ENCODE data around the gene TNRC6C.

Gene TNRC6C

DNA sequence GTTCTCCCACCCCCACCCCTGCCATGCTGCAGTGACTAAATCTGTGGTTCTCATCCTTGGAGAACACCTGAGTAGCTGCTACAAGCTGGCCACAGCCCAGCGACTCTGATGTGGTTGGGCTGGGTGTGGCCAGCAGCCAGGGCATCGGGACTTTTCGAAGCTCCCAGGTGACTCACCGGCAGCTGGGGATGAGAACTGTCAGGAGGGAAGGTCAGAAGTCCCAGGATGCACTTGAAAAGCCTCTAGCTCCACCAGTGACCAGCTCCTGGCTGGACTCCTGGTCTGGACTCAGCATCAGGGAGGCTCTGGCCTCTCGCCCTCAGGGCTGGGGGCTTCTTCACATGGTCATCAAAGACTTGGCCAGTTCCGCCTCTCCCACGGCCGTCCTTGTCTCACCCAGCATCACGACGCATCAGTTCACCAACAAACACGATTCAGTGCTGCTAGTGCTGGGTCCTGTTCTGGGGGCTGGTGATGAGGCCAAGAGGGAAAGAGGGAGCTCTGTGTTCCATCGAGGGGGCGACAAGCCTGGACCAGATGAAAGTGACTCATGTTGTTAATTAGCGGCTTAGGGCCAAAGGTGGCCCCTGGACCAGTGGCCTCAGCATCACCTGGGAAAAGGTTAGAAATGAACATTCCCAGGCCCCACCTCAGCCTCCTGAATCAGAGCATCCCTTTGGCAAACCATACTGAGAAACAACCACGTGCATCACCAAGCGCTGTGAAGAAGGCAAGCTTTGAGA lies 183.8 kb downstream of the TNRC6C start:
- H3K4ac ChIP-seq (ENCODE audit: low read length): no peak overlapping the region
- H3K4me1 ChIP-seq (ENCODE audit: control insufficient read depth in 2 of 2, insufficient read depth in 1 of 2, low read depth in 1 of 2, low read length in 2 of 2): peaks cover 3 to 6% of the 10 kb centered on the region in 2 donors
- no peak overlapping the region for H3K14ac ChIP-seq (ENCODE audit: low read length)
- H2BK12ac ChIP-seq (ENCODE audit: low read length): peak overlapping the region; percentile 2
- H3K36me3 ChIP-seq (replicated peaks in 1 of 2; ENCODE audit: control insufficient read depth in 2 of 2, insufficient read depth in 2 of 2, low read length in 2 of 2): no peaks in the 10 kb centered on the region
- H3K23ac ChIP-seq (ENCODE audit: low read depth, low read length, poor library complexity): no peak overlapping the region
- no peak for DNase-seq (ENCODE audit: low spot score)
- H2BK120ac ChIP-seq (ENCODE audit: low read depth, low read length): no peak overlapping the region
- H3K4me3 ChIP-seq (ENCODE audit: low read length in 2 of 2): no peak overlapping the region
- no CpG with 5 or more reads among the region's 16 CpGs for WGBS, 2 donors (ENCODE audit: extremely low coverage in 2 of 2, insufficient read length in 2 of 2, insufficient replicate concordance in 1 of 2)
- H3K4me2 ChIP-seq (ENCODE audit: insufficient read depth, low read length, poor library complexity, severe bottlenecking): no peak overlapping the region
- peaks cover 2% of the 10 kb centered on the region for H3K79me1 ChIP-seq (ENCODE audit: low read depth, low read length)
- peaks cover 0 to 42% (median 3%) of the 10 kb centered on the region in 3 experiments for H3K27me3 ChIP-seq (ENCODE audit: control insufficient read depth in 3 of 3, insufficient read depth in 3 of 3, low read depth in 1 of 3, low read length in 3 of 3)
- peak overlapping the region; percentile 19 for H3K18ac ChIP-seq (ENCODE audit: low read length)
- no peak overlapping the region for H3K9ac ChIP-seq (ENCODE audit: low read depth, low read length, poor library complexity)
- no peak overlapping the region for H4K8ac ChIP-seq (ENCODE audit: low read depth, low read length)
- H2AFZ ChIP-seq (ENCODE audit: low read length): no peak overlapping the region
- H3K27ac ChIP-seq (replicated peaks; ENCODE audit: low read length): no peak overlapping the region
- peak overlapping the region; percentile 81 for H2BK15ac ChIP-seq (ENCODE audit: low read length)
- peaks cover 0 to 2% of the 10 kb centered on the region in 2 donors for H3K9me3 ChIP-seq (replicated peaks in 1 of 2; ENCODE audit: control insufficient read depth in 2 of 2, insufficient read depth in 1 of 2, low read depth in 1 of 2, low read length in 2 of 2)
- no peak overlapping the region for H2BK5ac ChIP-seq (ENCODE audit: low read length)
- no peak overlapping the region for H4K91ac ChIP-seq (ENCODE audit: low read depth, low read length, poor library complexity)
- peak overlapping the region; percentile 92 for H2AK5ac ChIP-seq (ENCODE audit: low read depth, low read length)

DNA sequence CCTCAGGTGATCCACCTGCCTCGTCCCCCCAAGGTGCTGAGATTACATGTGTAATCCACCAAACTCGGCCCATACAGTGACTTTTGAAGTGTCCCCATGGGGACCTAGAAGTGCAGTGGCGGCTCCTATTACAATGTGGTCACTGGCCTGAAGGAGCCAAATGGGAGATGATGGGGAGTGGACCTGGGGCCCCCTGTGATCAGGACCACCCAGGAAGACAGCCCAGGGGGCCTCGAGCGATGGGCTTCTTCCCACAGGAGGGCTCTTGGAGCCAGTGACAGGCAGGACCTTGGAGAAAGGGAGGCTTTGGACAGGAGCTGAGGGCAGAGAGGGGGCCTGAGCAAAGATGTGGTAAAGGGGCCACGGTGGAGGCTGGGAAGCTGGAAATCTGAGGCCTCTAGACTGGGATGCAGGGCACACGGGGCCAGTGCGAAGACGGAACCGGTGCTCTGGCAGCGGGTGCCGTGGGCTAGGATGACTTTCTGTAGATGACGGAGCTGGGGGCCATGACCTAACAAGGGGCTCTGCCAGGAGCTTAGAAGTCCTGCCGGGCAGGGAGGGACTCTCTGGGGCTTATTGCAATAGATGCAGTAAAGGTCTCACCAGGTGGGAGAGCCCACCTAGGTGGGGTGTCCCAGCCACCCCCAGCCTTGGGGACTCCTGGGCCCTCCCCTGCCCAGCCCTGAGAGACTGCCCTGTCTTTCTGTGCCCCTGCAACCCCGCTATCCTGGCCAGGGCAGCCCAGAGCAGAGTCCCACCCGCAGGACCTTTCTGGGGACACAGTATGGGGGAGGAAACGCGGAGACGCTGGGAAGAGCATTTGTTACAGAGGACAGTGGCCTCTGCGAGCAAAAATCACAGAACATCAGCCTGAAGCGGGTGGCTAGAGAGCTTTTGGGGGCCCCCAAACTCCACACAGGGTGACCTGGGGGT lies 185.0 kb downstream of the TNRC6C start:
- no CpG with 5 or more reads among the region's 21 CpGs for WGBS, 2 donors (ENCODE audit: extremely low coverage in 2 of 2, insufficient read length in 2 of 2, insufficient replicate concordance in 1 of 2)
- no peak overlapping the region for H2AK5ac ChIP-seq (ENCODE audit: low read depth, low read length)
- H3K79me1 ChIP-seq (ENCODE audit: low read depth, low read length): peaks cover 2% of the 10 kb centered on the region
- no peak overlapping the region for H2BK5ac ChIP-seq (ENCODE audit: low read length)
- H2AFZ ChIP-seq (ENCODE audit: low read length): no peak overlapping the region
- no peak overlapping the region for H2BK120ac ChIP-seq (ENCODE audit: low read depth, low read length)
- peaks cover 3 to 6% of the 10 kb centered on the region in 2 donors for H3K4me1 ChIP-seq (ENCODE audit: control insufficient read depth in 2 of 2, insufficient read depth in 1 of 2, low read depth in 1 of 2, low read length in 2 of 2)
- no peak overlapping the region for H2BK12ac ChIP-seq (ENCODE audit: low read length)
- no peak overlapping the region for H3K4ac ChIP-seq (ENCODE audit: low read length)
- no peak overlapping the region for H3K14ac ChIP-seq (ENCODE audit: low read length)
- DNase-seq (ENCODE audit: low spot score): no peak
- peaks cover 0 to 2% of the 10 kb centered on the region in 2 donors for H3K9me3 ChIP-seq (replicated peaks in 1 of 2; ENCODE audit: control insufficient read depth in 2 of 2, insufficient read depth in 1 of 2, low read depth in 1 of 2, low read length in 2 of 2)
- H3K27ac ChIP-seq (replicated peaks; ENCODE audit: low read length): no peak overlapping the region
- H3K36me3 ChIP-seq (replicated peaks in 1 of 2; ENCODE audit: control insufficient read depth in 2 of 2, insufficient read depth in 2 of 2, low read length in 2 of 2): no peaks in the 10 kb centered on the region
- H4K91ac ChIP-seq (ENCODE audit: low read depth, low read length, poor library complexity): no peak overlapping the region
- H3K23ac ChIP-seq (ENCODE audit: low read depth, low read length, poor library complexity): no peak overlapping the region
- H3K27me3 ChIP-seq (ENCODE audit: control insufficient read depth in 3 of 3, insufficient read depth in 3 of 3, low read depth in 1 of 3, low read length in 3 of 3): peaks cover 0 to 50% (median 3%) of the 10 kb centered on the region in 3 experiments
- no peak overlapping the region for H4K8ac ChIP-seq (ENCODE audit: low read depth, low read length)
- peak overlapping the region; percentile 19 for H2BK15ac ChIP-seq (ENCODE audit: low read length)
- H3K4me2 ChIP-seq (ENCODE audit: insufficient read depth, low read length, poor library complexity, severe bottlenecking): no peak overlapping the region
- no peak overlapping the region for H3K4me3 ChIP-seq (ENCODE audit: low read length in 2 of 2)
- H3K9ac ChIP-seq (ENCODE audit: low read depth, low read length, poor library complexity): no peak overlapping the region
- no peak overlapping the region for H3K18ac ChIP-seq (ENCODE audit: low read length)

DNA sequence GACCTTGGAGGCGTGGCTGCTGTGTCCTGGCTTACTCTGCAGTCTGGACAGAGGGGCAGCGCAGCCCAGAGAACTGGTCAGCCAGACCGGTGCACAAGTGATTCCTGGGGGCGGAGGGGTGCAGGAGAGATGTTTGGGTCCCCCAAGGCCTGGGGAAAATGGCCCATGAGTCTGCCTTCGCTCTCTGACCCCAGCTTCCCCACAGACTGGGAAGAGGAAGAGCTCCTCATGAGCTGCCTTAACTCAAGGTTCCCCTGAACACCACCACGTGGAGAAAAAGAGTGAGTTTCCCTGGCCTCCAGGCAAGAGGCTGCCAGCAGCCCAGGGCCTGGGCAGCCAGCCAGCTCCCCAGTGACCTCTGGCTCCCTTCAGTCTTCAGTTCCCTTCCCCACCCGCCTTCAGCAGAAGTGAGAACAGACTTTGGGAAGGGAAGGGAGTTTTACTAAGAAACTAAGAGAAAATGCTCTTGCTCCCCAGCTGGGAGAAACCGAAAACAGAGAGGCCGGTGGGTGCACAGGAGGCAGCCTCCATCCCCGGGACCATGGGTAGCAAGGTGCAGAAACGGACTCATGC lies 185.7 kb downstream of the TNRC6C start:
- no peak overlapping the region for H3K14ac ChIP-seq (ENCODE audit: low read length)
- H3K79me1 ChIP-seq (ENCODE audit: low read depth, low read length): peaks cover 2% of the 10 kb centered on the region
- H3K18ac ChIP-seq (ENCODE audit: low read length): peak overlapping the region; percentile 71
- no peaks in the 10 kb centered on the region for H3K36me3 ChIP-seq (replicated peaks in 1 of 2; ENCODE audit: control insufficient read depth in 2 of 2, insufficient read depth in 2 of 2, low read length in 2 of 2)
- no peak overlapping the region for H3K4me2 ChIP-seq (ENCODE audit: insufficient read depth, low read length, poor library complexity, severe bottlenecking)
- H3K27me3 ChIP-seq (ENCODE audit: control insufficient read depth in 3 of 3, insufficient read depth in 3 of 3, low read depth in 1 of 3, low read length in 3 of 3): peaks cover 0 to 52% (median 3%) of the 10 kb centered on the region in 3 experiments
- no CpG with 5 or more reads among the region's 11 CpGs for WGBS, 2 donors (ENCODE audit: extremely low coverage in 2 of 2, insufficient read length in 2 of 2, insufficient replicate concordance in 1 of 2)
- H3K9me3 ChIP-seq (replicated peaks in 1 of 2; ENCODE audit: control insufficient read depth in 2 of 2, insufficient read depth in 1 of 2, low read depth in 1 of 2, low read length in 2 of 2): peaks cover 0 to 2% of the 10 kb centered on the region in 2 donors
- peak overlapping the region; percentile 89 for H3K23ac ChIP-seq (ENCODE audit: low read depth, low read length, poor library complexity)
- H3K4me1 ChIP-seq (ENCODE audit: control insufficient read depth in 2 of 2, insufficient read depth in 1 of 2, low read depth in 1 of 2, low read length in 2 of 2): peaks cover 3 to 6% of the 10 kb centered on the region in 2 donors
- no peak overlapping the region for H2AFZ ChIP-seq (ENCODE audit: low read length)
- no peak for DNase-seq (ENCODE audit: low spot score)
- H2AK5ac ChIP-seq (ENCODE audit: low read depth, low read length): peak overlapping the region; percentile 94
- H2BK12ac ChIP-seq (ENCODE audit: low read length): no peak overlapping the region
- H2BK120ac ChIP-seq (ENCODE audit: low read depth, low read length): peak overlapping the region; percentile 99
- H4K8ac ChIP-seq (ENCODE audit: low read depth, low read length): no peak overlapping the region
- H3K27ac ChIP-seq (replicated peaks; ENCODE audit: low read length): no peak overlapping the region
- H2BK5ac ChIP-seq (ENCODE audit: low read length): no peak overlapping the region
- H4K91ac ChIP-seq (ENCODE audit: low read depth, low read length, poor library complexity): no peak overlapping the region
- H2BK15ac ChIP-seq (ENCODE audit: low read length): peak overlapping the region; percentile 99
- H3K9ac ChIP-seq (ENCODE audit: low read depth, low read length, poor library complexity): no peak overlapping the region
- no peak overlapping the region for H3K4ac ChIP-seq (ENCODE audit: low read length)
- H3K4me3 ChIP-seq (ENCODE audit: low read length in 2 of 2): no peak overlapping the region

Measured in neuronal stem cell (in vitro differentiated cells).